Vagina (tissue), 2 donors: ENCODE measurements around the gene VAT1. TPM values are rescaled to one million over a fixed set of nuclear protein-coding genes. Genes with fewer than 3 reads are reported as not detected.
"Not testable (repeated sequence)": the region's sequence is repeated elsewhere in the genome, so short reads cannot be mapped to it uniquely, and the experiment has no call there.

Source experiments
- DNase-seq, 2 donors: peaks; one replicate each; pipeline ENCODE4 v3.0.0-alpha.2; 2017; ENCODE audit errors: extremely low spot score in 2 of 2
- H3K27ac ChIP-seq: fragments of 200-600 bp; sonication (generic); one replicate; pipeline ENCODE4 v1.5.1; 2019
- H3K27me3 ChIP-seq: fragments of 200-600 bp; sonication (generic); one replicate; pipeline ENCODE4 v1.5.1; 2019
- H3K36me3 ChIP-seq, 2 donors: fragments of 200-600 bp; sonication (generic); one replicate each; pipeline ENCODE4 v1.5.1; 2017 to 2019
- H3K4me1 ChIP-seq: fragments of 200-600 bp; sonication (generic); one replicate; pipeline ENCODE4 v1.5.1; 2019
- H3K4me3 ChIP-seq, 2 donors: fragments of 200-600 bp; sonication (generic); 1 replicate in 1 of 2; 2 replicates in 1 of 2; pipeline ENCODE4 v1.5.1; 2016 to 2019
- H3K9me3 ChIP-seq: fragments of 200-600 bp; sonication (generic); one replicate; pipeline ENCODE4 v1.5.1; 2019
- CTCF ChIP-seq, 3 experiments: fragments of 450-650 bp in 2 of 3; fragments of 200-600 bp in 1 of 3; sonication (generic) in 1 of 3; IDR thresholded peaks; one replicate each; pipeline ENCODE4 v1.5.1; 2017 to 2019; ENCODE audit warnings: antibody characterized with exemption in 3 of 3, mild to moderate bottlenecking in 2 of 3, moderate library complexity in 2 of 3
- POLR2A ChIP-seq, 2 donors: fragments of 450-650 bp; IDR thresholded peaks; one replicate each; pipeline ENCODE4 v1.6.1; 2017; ENCODE audit warnings: antibody characterized with exemption in 2 of 2, mild to moderate bottlenecking in 2 of 2, moderate library complexity in 2 of 2
- POLR2AphosphoS5 ChIP-seq, 2 donors: sonication (generic); formaldehyde crosslinking; IDR thresholded peaks; one replicate each; pipeline ENCODE4 v1.9.0; 2017; ENCODE audit warnings: antibody characterized with exemption in 2 of 2, mild to moderate bottlenecking in 2 of 2, low read depth in 1 of 2; ENCODE audit not compliant: insufficient read depth in 1 of 2
- intact Hi-C: fragments of 100-400 bp; cut with DNase I; formaldehyde crosslinking; loops from one replicate; pipeline ENCODE4 v1.15.1; 2023
- total RNA-seq: library from RNA; depleted of rRNA; stranded (reverse); fragments of >200 nt; gene quantifications from one replicate; pipeline ENCODE4 v1.2.3, GENCODE V29; 2016

The VAT1 gene
- total RNA-seq, 1 donor from 2014 or later: 179 TPM

- TF ChIP-seq POLR2A (IDR thresholded peaks at IDR 0.05) (no peak), POLR2AphosphoS5 (IDR thresholded peaks at IDR 0.05; ENCODE audit: insufficient read depth in 1 of 2, low read depth in 1 of 2) (no peak), CTCF (IDR thresholded peaks at IDR 0.05) (no peak)
- H3K27me3 ChIP-seq: no peaks in the 10 kb centered on the region
- H3K9me3 ChIP-seq: no peaks in the 10 kb centered on the region
- peaks cover 26% of the 10 kb centered on the region for H3K4me1 ChIP-seq
- no peaks in the 10 kb centered on the region for H3K36me3 ChIP-seq
- H3K4me3 ChIP-seq: peak overlapping the region; percentile 77 to 88
- no peak for DNase-seq
- intact Hi-C loops: no loop called here
- peak overlapping the region; percentile 68 for H3K27ac ChIP-seq
These were observed 41.3 kb downstream of the VAT1 start for GRCh38 chr17:42980766-42981397.

- Histone ChIP-seq H3K27me3 (no peaks in the 10 kb centered on the region), H3K9me3 (no peaks in the 10 kb centered on the region), H3K4me1 (peaks cover 26% of the 10 kb centered on the region), H3K27ac (peak within 1 kb of the TSS; percentile 68), H3K4me3 (peak within 1 kb of the TSS; percentile 77 to 88), H3K36me3 (no peaks in the 10 kb centered on the region)
- peak; percentile 66 to 77 for TF ChIP-seq POLR2AphosphoS5 (IDR thresholded peaks at IDR 0.05; ENCODE audit: insufficient read depth in 1 of 2, low read depth in 1 of 2)
- TF ChIP-seq CTCF (IDR thresholded peaks at IDR 0.05): no peak
- no peak for DNase-seq
- intact Hi-C loops: no loop called here
These were observed 41.9 kb downstream of the VAT1 start, which contains the start of gene RUNDC1 for GRCh38 chr17:42980274-42980765. Gene RUNDC1, plus strand, starts transcription at chr17:42980565. Its CDS starts 12 bp downstream, at chr17:42980577.

DNA sequence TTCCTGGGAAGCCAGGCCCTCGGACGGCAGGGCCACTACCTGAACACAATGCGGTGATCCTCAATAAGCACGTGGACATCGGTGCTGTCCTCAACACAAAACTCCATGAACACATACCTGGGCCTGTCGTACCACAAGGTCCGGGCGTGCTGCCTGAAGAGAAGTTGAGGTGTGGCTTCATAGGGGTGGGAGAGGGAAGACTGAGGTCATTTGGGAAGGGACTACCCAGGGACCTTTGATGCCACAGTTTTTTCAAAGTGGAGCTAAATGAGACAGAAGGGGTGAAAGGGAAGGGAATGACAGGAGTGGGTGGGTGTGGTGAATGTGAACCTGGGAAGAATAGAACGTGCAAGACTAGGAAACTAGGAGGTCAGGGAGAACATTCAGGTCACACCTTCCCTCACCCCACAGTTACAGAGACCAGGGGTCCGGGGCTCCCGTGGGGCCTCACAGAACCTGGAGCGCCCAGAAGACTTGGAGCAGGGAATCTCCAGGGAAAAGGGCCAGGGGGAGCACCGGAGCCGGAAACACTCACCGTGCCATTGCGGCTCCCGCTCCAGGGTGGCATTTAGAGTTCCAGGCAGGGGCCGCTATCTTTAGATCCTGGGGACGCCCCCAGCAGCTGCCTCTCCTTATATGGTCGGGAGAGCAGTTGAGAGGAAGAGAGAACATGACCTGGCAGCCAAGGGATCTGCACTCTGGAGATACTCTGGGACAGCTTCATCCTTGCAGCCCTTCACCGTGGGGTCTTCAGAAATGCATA, 42.5 kb downstream of the VAT1 start, which contains the start of gene PTGES3L:
Gene PTGES3L, minus strand, starts transcription at position 570 of the 763 bp plus-strand sequence. Its CDS starts 27 bp downstream, at position 543.
- TF ChIP-seq POLR2A (IDR thresholded peaks at IDR 0.05) (no peak), POLR2AphosphoS5 (IDR thresholded peaks at IDR 0.05; ENCODE audit: insufficient read depth in 1 of 2, low read depth in 1 of 2) (no peak), CTCF (IDR thresholded peaks at IDR 0.05) (no peak)
- DNase-seq: no peak
- intact Hi-C loops: no loop called here
- H3K4me3 ChIP-seq: peak within 1 kb of the TSS; percentile 77 to 88
- peak within 1 kb of the TSS; percentile 68 for H3K27ac ChIP-seq
- peaks cover 26% of the 10 kb centered on the region for H3K4me1 ChIP-seq
- H3K9me3 ChIP-seq: no peaks in the 10 kb centered on the region
- H3K27me3 ChIP-seq: no peaks in the 10 kb centered on the region
- H3K36me3 ChIP-seq: no peaks in the 10 kb centered on the region

DNA sequence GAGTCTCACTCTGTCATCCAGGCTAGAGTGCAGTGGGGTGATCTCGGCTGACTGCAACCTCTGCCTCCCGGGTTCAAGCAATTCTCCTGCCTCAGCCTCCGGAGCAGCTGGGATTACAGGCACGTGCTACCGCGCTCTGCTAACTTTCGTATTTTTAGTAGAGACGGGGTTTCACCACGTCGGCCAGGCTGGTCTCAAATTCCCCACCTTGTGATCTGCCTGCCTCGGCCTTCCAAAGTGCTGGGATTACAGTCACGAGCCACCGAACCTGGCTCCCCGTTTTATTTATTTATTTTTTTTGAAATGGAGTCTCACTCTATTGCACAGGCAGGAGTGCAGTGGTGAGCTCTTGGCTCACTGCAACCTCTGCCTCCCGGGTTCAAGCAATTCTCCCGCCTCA, 46.5 kb downstream of the VAT1 start:
- intact Hi-C loops, H3K9me3 ChIP-seq, H3K4me3 ChIP-seq, DNase-seq, H3K27me3 ChIP-seq, H3K27ac ChIP-seq, H3K36me3 ChIP-seq: not testable (repeated sequence)
- H3K4me1 ChIP-seq: peaks cover 10% of the 10 kb centered on the region

- Histone ChIP-seq H3K9me3 (no peaks in the 10 kb centered on the region), H3K36me3 (no peaks in the 10 kb centered on the region), H3K4me3 (no peak overlapping the region), H3K27me3 (no peaks in the 10 kb centered on the region), H3K27ac (no peak overlapping the region), H3K4me1 (peaks cover 9% of the 10 kb centered on the region)
- no peak for DNase-seq
- no peak for TF ChIP-seq CTCF (IDR thresholded peaks at IDR 0.05)
- no peak for TF ChIP-seq POLR2A (IDR thresholded peaks at IDR 0.05)
- no peak for TF ChIP-seq POLR2AphosphoS5 (IDR thresholded peaks at IDR 0.05; ENCODE audit: insufficient read depth in 1 of 2, low read depth in 1 of 2)
- intact Hi-C loops: no loop called here
These were observed 46.9 kb downstream of the VAT1 start for GRCh38 chr17:42975265-42975664.

GRCh38 chr17:42973323-42973722, 48.9 kb downstream of the VAT1 start:
- DNase-seq, H3K27me3 ChIP-seq, H3K9me3 ChIP-seq, H3K4me3 ChIP-seq, H3K4me1 ChIP-seq, H3K36me3 ChIP-seq, H3K27ac ChIP-seq, intact Hi-C loops: not testable (repeated sequence)
